ENCODE results near the gene ERRFI1.

DNA sequence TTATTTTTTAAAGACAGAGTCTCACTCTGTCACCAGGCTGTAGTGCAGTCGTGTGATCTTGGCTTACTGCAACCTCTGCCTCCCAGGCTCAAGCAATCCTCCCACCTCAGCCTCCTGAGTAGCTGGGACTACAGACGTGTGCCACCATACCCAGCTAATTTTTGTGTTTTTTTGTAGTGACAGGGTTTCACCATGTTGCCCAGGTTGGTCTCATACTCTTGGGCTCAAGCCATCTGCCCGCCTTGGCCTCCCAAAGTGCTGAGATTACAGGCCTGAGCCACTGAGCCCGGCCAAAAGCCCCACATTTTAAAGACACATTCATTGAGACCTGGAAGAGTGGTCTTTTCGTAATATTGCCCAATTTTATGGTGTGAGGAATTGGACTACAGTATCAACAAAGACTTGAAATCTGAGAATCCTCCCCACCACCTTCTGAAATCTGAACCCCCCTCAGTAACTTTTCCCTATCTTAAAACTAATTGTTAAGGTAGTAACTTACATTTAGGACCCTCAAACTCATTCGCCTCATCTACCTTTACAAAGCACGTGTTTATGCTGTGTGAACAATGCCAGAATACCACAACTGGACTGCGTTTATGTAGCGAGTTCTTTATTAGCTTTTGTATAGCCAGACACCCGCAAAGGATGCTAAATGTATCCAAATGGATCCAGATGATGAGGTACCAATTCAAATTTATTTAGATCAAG is 2.7 kb downstream of the ERRFI1 start:
- TF ChIP-seq CHD2 (IDR thresholded peaks at IDR 0.05; ENCODE audit: borderline replicate concordance, low read depth, low read length) (no peak), CHD4 (IDR thresholded peaks at IDR 0.05) (no peak), BRCA1 (IDR thresholded peaks at IDR 0.05; ENCODE audit: low read depth, low read length) (no peak), MXI1 (IDR thresholded peaks at IDR 0.05; ENCODE audit: low read depth, low read length) (no peak), POLR2A (IDR thresholded peaks at IDR 0.05; ENCODE audit: low read depth, low read length) (no peak), POLR2AphosphoS5 (IDR thresholded peaks at IDR 0.05; ENCODE audit: low read length) (no peak), PAX5 (IDR thresholded peaks at IDR 0.05; ENCODE audit: borderline replicate concordance, low read depth, low read length) (no peak), TARDBP (IDR thresholded peaks at IDR 0.05; ENCODE audit: borderline replicate concordance) (no peak), JUNB (IDR thresholded peaks at IDR 0.05) (no peak)
- TF ChIP-seq, protein P1, sequence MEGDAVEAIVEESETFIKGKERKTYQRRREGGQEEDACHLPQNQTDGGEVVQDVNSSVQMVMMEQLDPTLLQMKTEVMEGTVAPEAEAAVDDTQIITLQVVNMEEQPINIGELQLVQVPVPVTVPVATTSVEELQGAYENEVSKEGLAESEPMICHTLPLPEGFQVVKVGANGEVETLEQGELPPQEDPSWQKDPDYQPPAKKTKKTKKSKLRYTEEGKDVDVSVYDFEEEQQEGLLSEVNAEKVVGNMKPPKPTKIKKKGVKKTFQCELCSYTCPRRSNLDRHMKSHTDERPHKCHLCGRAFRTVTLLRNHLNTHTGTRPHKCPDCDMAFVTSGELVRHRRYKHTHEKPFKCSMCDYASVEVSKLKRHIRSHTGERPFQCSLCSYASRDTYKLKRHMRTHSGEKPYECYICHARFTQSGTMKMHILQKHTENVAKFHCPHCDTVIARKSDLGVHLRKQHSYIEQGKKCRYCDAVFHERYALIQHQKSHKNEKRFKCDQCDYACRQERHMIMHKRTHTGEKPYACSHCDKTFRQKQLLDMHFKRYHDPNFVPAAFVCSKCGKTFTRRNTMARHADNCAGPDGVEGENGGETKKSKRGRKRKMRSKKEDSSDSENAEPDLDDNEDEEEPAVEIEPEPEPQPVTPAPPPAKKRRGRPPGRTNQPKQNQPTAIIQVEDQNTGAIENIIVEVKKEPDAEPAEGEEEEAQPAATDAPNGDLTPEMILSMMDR (IDR thresholded peaks at IDR 0.05 in 2 of 3, conservative IDR thresholded peaks at IDR 0.05 in 1 of 3; ENCODE audit: control insufficient read depth in 2 of 3, extremely low read depth in 1 of 3, insufficient read depth in 1 of 3, low read depth in 3 of 3, low read length in 3 of 3): no peak
- TF ChIP-seq, protein P2, sequence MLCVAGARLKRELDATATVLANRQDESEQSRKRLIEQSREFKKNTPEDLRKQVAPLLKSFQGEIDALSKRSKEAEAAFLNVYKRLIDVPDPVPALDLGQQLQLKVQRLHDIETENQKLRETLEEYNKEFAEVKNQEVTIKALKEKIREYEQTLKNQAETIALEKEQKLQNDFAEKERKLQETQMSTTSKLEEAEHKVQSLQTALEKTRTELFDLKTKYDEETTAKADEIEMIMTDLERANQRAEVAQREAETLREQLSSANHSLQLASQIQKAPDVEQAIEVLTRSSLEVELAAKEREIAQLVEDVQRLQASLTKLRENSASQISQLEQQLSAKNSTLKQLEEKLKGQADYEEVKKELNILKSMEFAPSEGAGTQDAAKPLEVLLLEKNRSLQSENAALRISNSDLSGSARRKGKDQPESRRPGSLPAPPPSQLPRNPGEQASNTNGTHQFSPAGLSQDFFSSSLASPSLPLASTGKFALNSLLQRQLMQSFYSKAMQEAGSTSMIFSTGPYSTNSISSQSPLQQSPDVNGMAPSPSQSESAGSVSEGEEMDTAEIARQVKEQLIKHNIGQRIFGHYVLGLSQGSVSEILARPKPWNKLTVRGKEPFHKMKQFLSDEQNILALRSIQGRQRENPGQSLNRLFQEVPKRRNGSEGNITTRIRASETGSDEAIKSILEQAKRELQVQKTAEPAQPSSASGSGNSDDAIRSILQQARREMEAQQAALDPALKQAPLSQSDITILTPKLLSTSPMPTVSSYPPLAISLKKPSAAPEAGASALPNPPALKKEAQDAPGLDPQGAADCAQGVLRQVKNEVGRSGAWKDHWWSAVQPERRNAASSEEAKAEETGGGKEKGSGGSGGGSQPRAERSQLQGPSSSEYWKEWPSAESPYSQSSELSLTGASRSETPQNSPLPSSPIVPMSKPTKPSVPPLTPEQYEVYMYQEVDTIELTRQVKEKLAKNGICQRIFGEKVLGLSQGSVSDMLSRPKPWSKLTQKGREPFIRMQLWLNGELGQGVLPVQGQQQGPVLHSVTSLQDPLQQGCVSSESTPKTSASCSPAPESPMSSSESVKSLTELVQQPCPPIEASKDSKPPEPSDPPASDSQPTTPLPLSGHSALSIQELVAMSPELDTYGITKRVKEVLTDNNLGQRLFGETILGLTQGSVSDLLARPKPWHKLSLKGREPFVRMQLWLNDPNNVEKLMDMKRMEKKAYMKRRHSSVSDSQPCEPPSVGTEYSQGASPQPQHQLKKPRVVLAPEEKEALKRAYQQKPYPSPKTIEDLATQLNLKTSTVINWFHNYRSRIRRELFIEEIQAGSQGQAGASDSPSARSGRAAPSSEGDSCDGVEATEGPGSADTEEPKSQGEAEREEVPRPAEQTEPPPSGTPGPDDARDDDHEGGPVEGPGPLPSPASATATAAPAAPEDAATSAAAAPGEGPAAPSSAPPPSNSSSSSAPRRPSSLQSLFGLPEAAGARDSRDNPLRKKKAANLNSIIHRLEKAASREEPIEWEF (IDR thresholded peaks at IDR 0.05; ENCODE audit: insufficient replicate concordance, low read depth, low read length): no peak
- TF ChIP-seq, protein P3, sequence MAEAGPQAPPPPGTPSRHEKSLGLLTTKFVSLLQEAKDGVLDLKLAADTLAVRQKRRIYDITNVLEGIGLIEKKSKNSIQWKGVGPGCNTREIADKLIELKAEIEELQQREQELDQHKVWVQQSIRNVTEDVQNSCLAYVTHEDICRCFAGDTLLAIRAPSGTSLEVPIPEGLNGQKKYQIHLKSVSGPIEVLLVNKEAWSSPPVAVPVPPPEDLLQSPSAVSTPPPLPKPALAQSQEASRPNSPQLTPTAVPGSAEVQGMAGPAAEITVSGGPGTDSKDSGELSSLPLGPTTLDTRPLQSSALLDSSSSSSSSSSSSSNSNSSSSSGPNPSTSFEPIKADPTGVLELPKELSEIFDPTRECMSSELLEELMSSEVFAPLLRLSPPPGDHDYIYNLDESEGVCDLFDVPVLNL (IDR thresholded peaks at IDR 0.05; ENCODE audit: low read depth, low read length): no peak

Data from GM12878 (cell line).